HG03558 (cell line): ENCODE measurements around the gene SUZ12.
"Not testable (repeated sequence)": the region's sequence is repeated elsewhere in the genome, so short reads cannot be mapped to it uniquely, and the experiment has no call there.

Source experiments
- ATAC-seq: cut with Tn5 transposase; IDR thresholded peaks from one replicate; pipeline ENCODE4 v1.9.1; 2021; ENCODE audit warnings: moderate number of reproducible peaks; ENCODE audit not compliant: unreplicated experiment; ENCODE audit errors: extremely low read depth

SUZ12 gene

GRCh38 chr17:32033223-32033622 lies 96.4 kb downstream of the SUZ12 start:
- no peak for ATAC-seq

- not testable (repeated sequence) for ATAC-seq
Measured at GRCh38 chr17:32033812-32034211, 97.0 kb downstream of the SUZ12 start.

GRCh38 chr17:32040246-32040645 lies 103.4 kb downstream of the SUZ12 start:
- not testable (repeated sequence) for ATAC-seq

GRCh38 chr17:32041306-32041875 lies 104.6 kb downstream of the SUZ12 start:
- ATAC-seq = not testable (repeated sequence)

GRCh38 chr17:32042266-32042665 lies 105.5 kb downstream of the SUZ12 start:
- not testable (repeated sequence) for ATAC-seq

GRCh38 chr17:32045611-32046010 lies 108.8 kb downstream of the SUZ12 start:
- not testable (repeated sequence) for ATAC-seq

- ATAC-seq = not testable (repeated sequence)
Measured at GRCh38 chr17:32047663-32048062, 110.9 kb downstream of the SUZ12 start.
